Mesothelial cell of epicardium (in vitro differentiated cells): ENCODE measurements around the gene POC1B. TPM values are rescaled to one million over a fixed set of nuclear protein-coding genes. Genes with fewer than 3 reads are reported as not detected.

Experiments
- DNase-seq, 2 experiments: peaks; one replicate each; pipeline ENCODE4 v3.0.0; 2021; ENCODE audit warnings: low spot score in 2 of 2; ENCODE audit not compliant: unreplicated experiment in 2 of 2
- H3K27ac Mint-ChIP-seq: 2 replicates; pipeline ENCODE4 v1.8.0; 2021; ENCODE audit warnings: mixed read lengths
- H3K27me3 Mint-ChIP-seq: 2 replicates; pipeline ENCODE4 v1.8.0; 2021; ENCODE audit warnings: low read depth, mixed read lengths
- H3K36me3 Mint-ChIP-seq: 2 replicates; pipeline ENCODE4 v1.8.0; 2021; ENCODE audit warnings: mixed read lengths
- H3K4me1 Mint-ChIP-seq: 2 replicates; pipeline ENCODE4 v1.8.0; 2021; ENCODE audit warnings: mixed read lengths
- H3K4me3 Mint-ChIP-seq: 2 replicates; pipeline ENCODE4 v1.8.0; 2021; ENCODE audit warnings: mild to moderate bottlenecking, moderate library complexity, mixed read lengths
- H3K9me3 Mint-ChIP-seq: 2 replicates; pipeline ENCODE4 v1.8.0; 2021; ENCODE audit warnings: mixed read lengths
- total RNA-seq: library from RNA; stranded (reverse); gene quantifications from 3 replicates; pipeline ENCODE4 v1.2.1, GENCODE V29; 2021
- TF ChIP-seq, protein P1 (sequence below): fragments of 200-600 bp; sonication (generic); IDR thresholded peaks from one replicate; pipeline ENCODE4 v1.5.0; 2021; ENCODE audit warnings: antibody characterized with exemption; ENCODE audit not compliant: unreplicated experiment

POC1B gene
- total RNA-seq, 1 donor from 2014 or later: 12.1 TPM

DNA sequence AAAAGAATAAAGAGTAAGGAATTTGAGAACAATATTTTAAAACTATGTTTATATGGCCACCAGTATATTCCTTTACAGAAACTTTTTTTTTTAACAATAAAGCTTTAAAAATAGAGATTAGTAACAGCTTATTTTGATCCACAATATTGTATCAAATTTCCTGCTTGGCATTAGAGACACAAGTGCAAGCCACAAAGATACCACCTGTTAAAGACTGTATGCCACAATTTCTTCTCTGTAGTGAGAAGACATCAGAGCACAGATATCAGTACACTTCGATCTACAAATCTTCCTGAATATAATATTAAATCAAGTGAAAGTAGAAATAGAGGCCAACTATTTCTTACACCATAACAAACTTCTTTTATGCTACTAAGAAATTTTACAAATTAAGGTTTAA is 69.3 kb downstream of the POC1B start:
- no peak for DNase-seq
- Mint-ChIP-seq H3K27ac (no peak overlapping the region), H3K4me1 (peaks cover 39% of the 10 kb centered on the region), H3K36me3 (no peaks in the 10 kb centered on the region), H3K4me3 (no peak overlapping the region), H3K9me3 (no peaks in the 10 kb centered on the region), H3K27me3 (no peaks in the 10 kb centered on the region)
- TF ChIP-seq, protein P1, sequence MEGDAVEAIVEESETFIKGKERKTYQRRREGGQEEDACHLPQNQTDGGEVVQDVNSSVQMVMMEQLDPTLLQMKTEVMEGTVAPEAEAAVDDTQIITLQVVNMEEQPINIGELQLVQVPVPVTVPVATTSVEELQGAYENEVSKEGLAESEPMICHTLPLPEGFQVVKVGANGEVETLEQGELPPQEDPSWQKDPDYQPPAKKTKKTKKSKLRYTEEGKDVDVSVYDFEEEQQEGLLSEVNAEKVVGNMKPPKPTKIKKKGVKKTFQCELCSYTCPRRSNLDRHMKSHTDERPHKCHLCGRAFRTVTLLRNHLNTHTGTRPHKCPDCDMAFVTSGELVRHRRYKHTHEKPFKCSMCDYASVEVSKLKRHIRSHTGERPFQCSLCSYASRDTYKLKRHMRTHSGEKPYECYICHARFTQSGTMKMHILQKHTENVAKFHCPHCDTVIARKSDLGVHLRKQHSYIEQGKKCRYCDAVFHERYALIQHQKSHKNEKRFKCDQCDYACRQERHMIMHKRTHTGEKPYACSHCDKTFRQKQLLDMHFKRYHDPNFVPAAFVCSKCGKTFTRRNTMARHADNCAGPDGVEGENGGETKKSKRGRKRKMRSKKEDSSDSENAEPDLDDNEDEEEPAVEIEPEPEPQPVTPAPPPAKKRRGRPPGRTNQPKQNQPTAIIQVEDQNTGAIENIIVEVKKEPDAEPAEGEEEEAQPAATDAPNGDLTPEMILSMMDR: no peak

DNA sequence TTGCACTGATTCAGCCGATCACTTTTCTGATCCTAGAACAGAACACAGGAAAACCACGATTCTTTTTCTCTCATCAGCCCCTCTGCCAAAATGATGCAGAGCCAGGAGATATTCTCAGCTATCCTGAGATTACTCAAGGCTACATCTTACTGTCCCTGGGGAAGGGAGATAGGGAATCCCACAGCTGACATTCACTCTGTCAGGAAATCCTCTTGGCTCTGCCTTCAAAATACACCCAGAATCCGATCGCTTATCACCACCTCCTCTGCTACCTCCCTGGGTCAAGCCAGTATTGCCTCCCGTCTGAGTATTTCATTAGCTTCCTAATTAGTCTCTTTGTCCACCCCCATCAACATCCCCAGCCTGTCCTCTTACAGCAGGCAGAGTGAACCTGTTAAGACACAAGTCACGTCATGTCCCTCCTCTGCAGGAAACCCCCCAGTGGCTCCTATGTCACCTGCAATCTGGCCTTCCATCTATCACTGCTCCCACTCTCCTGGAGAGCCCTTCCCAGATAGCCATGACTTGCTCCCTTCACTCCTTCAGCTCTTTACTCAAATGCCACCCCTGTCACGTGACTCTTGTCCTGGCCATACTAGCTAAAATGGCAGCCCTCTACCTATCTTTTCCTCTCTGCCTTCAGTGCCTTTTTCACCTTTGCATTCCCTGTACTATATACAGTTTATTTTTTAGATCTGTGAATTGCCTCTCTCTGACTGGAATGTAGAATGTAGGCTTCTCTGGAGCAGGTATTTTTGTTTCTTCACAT is 71.6 kb downstream of the POC1B start:
- Mint-ChIP-seq H3K4me3 (no peak overlapping the region), H3K27me3 (no peaks in the 10 kb centered on the region), H3K9me3 (no peaks in the 10 kb centered on the region), H3K27ac (peak overlapping the region; percentile 77), H3K4me1 (peaks cover 41% of the 10 kb centered on the region), H3K36me3 (no peaks in the 10 kb centered on the region)
- DNase-seq: no peak
- TF ChIP-seq, protein P1: no peak

DNA sequence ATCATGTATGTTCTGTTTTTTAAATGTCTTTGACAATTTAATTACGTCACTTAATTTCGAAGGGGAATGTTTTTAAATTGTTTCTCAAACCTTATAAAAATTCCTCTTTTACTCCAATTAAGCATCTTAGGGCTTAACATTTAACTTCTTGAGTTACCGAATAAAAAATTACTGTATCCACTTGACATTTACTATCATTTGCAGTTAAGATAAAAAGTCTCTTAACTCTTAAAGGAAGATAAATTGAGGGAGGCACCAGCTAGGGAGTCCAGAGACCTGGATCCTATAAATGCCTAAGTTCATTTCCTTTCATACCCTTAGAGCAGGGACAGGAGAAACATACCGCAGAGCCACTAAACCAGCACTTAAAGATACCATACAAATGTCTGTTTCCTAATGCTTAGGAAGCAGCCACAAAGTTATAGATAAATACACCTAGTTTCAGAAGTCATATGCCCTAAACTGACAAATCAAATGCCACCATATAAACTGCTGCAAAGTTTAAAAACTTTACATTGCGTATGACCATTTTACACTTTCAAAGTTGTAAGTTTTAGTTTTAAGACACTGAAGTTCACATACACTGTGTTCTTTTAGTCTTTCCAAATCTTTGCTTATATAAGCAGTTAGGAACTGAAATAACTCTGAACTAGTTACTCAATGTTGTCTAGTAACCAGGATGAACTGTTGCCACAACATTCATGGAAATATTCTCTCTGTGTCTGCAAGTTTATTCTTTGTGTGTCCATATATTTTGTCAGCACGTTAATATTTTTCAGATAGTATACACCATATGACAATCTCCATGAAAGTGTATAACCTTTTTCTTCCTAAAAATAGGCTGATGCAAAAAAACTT is 72.5 kb downstream of the POC1B start:
- peak overlapping the region; percentile 77 for H3K27ac Mint-ChIP-seq
- no peaks in the 10 kb centered on the region for H3K27me3 Mint-ChIP-seq
- TF ChIP-seq, protein P1: no peak
- peak overlapping the region; percentile 13 for H3K4me3 Mint-ChIP-seq
- no peaks in the 10 kb centered on the region for H3K36me3 Mint-ChIP-seq
- H3K9me3 Mint-ChIP-seq: no peaks in the 10 kb centered on the region
- no peak for DNase-seq
- peaks cover 41% of the 10 kb centered on the region for H3K4me1 Mint-ChIP-seq

DNA sequence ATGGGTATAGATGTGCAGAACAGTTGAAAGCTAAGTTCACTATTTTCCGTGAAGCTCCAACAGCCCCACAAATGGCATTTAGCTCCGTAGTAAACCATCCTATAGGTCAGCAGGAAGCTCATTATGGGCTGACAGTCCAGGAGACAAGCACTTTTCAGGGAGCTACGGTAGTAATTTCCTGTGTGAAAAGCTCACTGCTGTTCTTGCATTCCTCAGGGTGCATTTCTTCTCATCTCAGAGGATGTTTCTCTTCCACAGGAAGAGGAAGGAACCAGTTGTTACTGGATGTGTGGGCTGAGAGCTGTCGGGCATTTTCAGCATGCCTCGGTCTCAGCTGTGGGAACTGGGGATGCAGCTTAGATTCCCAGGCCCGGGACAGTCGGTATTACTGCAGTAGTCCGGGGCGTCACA is 74.0 kb downstream of the POC1B start:
- Mint-ChIP-seq H3K36me3 (no peaks in the 10 kb centered on the region), H3K9me3 (no peaks in the 10 kb centered on the region), H3K4me3 (no peak overlapping the region), H3K27me3 (no peaks in the 10 kb centered on the region), H3K4me1 (peaks cover 41% of the 10 kb centered on the region), H3K27ac (peak overlapping the region; percentile 95)
- TF ChIP-seq, protein P1: no peak
- DNase-seq: peak in 1 of 2 experiments; percentile 42

DNA sequence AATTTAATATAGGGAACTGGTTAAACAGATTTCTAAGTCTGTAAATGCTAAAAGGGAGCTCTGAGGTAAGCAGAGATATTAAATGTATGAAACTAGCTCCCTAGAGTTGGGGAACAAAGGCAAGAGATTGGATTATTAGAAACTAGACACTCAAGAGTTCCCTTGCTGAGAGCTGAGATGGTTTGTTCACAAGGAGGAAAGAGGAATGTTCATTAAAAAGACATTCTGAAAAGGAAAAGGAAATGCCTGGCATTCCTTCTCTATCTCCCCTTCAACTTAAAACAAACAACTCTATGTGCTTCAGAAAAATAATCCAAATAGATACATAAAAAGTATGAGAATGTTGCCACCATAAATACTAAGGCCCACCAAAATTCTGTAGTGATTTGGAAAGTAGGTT is 74.9 kb downstream of the POC1B start:
- peaks cover 41% of the 10 kb centered on the region for H3K4me1 Mint-ChIP-seq
- H3K27ac Mint-ChIP-seq: peak overlapping the region; percentile 95
- DNase-seq: no peak
- H3K36me3 Mint-ChIP-seq: no peaks in the 10 kb centered on the region
- no peak overlapping the region for H3K4me3 Mint-ChIP-seq
- H3K9me3 Mint-ChIP-seq: no peaks in the 10 kb centered on the region
- no peaks in the 10 kb centered on the region for H3K27me3 Mint-ChIP-seq
- TF ChIP-seq, protein P1: no peak
